ENCODE measurements around the gene OR10T2.

Gene OR10T2

GRCh38 chr1:158357441-158357840 is 41.8 kb downstream of the OR10T2 start:
- no peak overlapping the region for H2BK5ac ChIP-seq (ENCODE audit: low read depth, low read length, poor library complexity)

GRCh38 chr1:158356616-158357015 is 42.6 kb downstream of the OR10T2 start:
- Histone ChIP-seq H4K8ac (ENCODE audit: low read depth, low read length) (no peak overlapping the region), H3K27ac (ENCODE audit: low read depth, low read length) (no peak overlapping the region), H2BK12ac (ENCODE audit: low read length) (no peak overlapping the region), H3K9ac (ENCODE audit: low read length) (no peak overlapping the region), H3K14ac (ENCODE audit: low read length) (no peak overlapping the region), H4K12ac (ENCODE audit: low read depth, low read length) (no peak overlapping the region), H2BK120ac (ENCODE audit: insufficient read depth, low read length, poor library complexity) (no peak overlapping the region), H4K91ac (ENCODE audit: low read depth, low read length) (no peak overlapping the region), H3K9me3 (ENCODE audit: insufficient read depth, low read depth, low read length) (no peaks in the 10 kb centered on the region), H2BK5ac (ENCODE audit: low read depth, low read length, poor library complexity) (no peak overlapping the region), H3K27me3 (ENCODE audit: insufficient read depth, low read length) (no peaks in the 10 kb centered on the region), H3K4me1 (ENCODE audit: control insufficient read depth in 1 of 2, insufficient read depth in 2 of 2, low read length in 2 of 2) (no peaks in the 10 kb centered on the region), H3K18ac (ENCODE audit: low read length) (no peak overlapping the region), H3K79me2 (ENCODE audit: control insufficient read depth, insufficient read depth, low read length, poor library complexity) (no peaks in the 10 kb centered on the region), H3K4me2 (ENCODE audit: low read length) (no peak overlapping the region), H3K79me1 (ENCODE audit: low read length) (no peaks in the 10 kb centered on the region), H2AK5ac (ENCODE audit: low read length) (no peak overlapping the region), H2AFZ (ENCODE audit: insufficient read depth, low read length, poor library complexity) (no peak overlapping the region), H3K36me3 (ENCODE audit: control insufficient read depth in 1 of 2, insufficient read depth in 2 of 2, low read length in 2 of 2) (no peaks in the 10 kb centered on the region), H3K23ac (ENCODE audit: low read length) (no peak overlapping the region), H3K4me3 (ENCODE audit: low read depth, low read length) (no peak overlapping the region), H3K4ac (ENCODE audit: low read depth, low read length) (no peak overlapping the region)
- WGBS (ENCODE audit: extremely low coverage, insufficient coverage, insufficient read length) = no CpG with 5 or more reads among the region's 3 CpGs
- DNase-seq = no peak

More at GRCh38 chr1:158357441-158357840, 41.8 kb downstream of the OR10T2 start:
- no CpG with 5 or more reads among the region's 1 CpG for WGBS (ENCODE audit: extremely low coverage, insufficient coverage, insufficient read length)
- H2BK12ac ChIP-seq (ENCODE audit: low read length) = no peak overlapping the region
- no peak overlapping the region for H2AK5ac ChIP-seq (ENCODE audit: low read length)
- H3K9me3 ChIP-seq (ENCODE audit: insufficient read depth, low read depth, low read length) = no peaks in the 10 kb centered on the region
- H3K4me1 ChIP-seq (ENCODE audit: control insufficient read depth in 1 of 2, insufficient read depth in 2 of 2, low read length in 2 of 2) = no peaks in the 10 kb centered on the region
- no peak overlapping the region for H3K4me3 ChIP-seq (ENCODE audit: low read depth, low read length)
- H3K9ac ChIP-seq (ENCODE audit: low read length) = no peak overlapping the region
- no peak overlapping the region for H3K4ac ChIP-seq (ENCODE audit: low read depth, low read length)
- no peak overlapping the region for H2BK120ac ChIP-seq (ENCODE audit: insufficient read depth, low read length, poor library complexity)
- DNase-seq = no peak
- no peak overlapping the region for H3K18ac ChIP-seq (ENCODE audit: low read length)
- H4K91ac ChIP-seq (ENCODE audit: low read depth, low read length) = no peak overlapping the region
- H3K4me2 ChIP-seq (ENCODE audit: low read length) = no peak overlapping the region
- H3K79me1 ChIP-seq (ENCODE audit: low read length) = no peaks in the 10 kb centered on the region
- H3K36me3 ChIP-seq (ENCODE audit: control insufficient read depth in 1 of 2, insufficient read depth in 2 of 2, low read length in 2 of 2) = no peaks in the 10 kb centered on the region
- H2AFZ ChIP-seq (ENCODE audit: insufficient read depth, low read length, poor library complexity) = no peak overlapping the region
- H3K27me3 ChIP-seq (ENCODE audit: insufficient read depth, low read length) = no peaks in the 10 kb centered on the region
- no peak overlapping the region for H3K23ac ChIP-seq (ENCODE audit: low read length)
- no peaks in the 10 kb centered on the region for H3K79me2 ChIP-seq (ENCODE audit: control insufficient read depth, insufficient read depth, low read length, poor library complexity)
- H3K27ac ChIP-seq (ENCODE audit: low read depth, low read length) = no peak overlapping the region
- no peak overlapping the region for H4K12ac ChIP-seq (ENCODE audit: low read depth, low read length)
- H4K8ac ChIP-seq (ENCODE audit: low read depth, low read length) = no peak overlapping the region
- H3K14ac ChIP-seq (ENCODE audit: low read length) = no peak overlapping the region

- no peak overlapping the region for H4K12ac ChIP-seq (ENCODE audit: low read depth, low read length)
- H3K79me1 ChIP-seq (ENCODE audit: low read length) = no peaks in the 10 kb centered on the region
- H2AFZ ChIP-seq (ENCODE audit: insufficient read depth, low read length, poor library complexity) = no peak overlapping the region
- no peaks in the 10 kb centered on the region for H3K9me3 ChIP-seq (ENCODE audit: insufficient read depth, low read depth, low read length)
- no CpG with 5 or more reads among the region's 10 CpGs for WGBS (ENCODE audit: extremely low coverage, insufficient coverage, insufficient read length)
- H3K36me3 ChIP-seq (ENCODE audit: control insufficient read depth in 1 of 2, insufficient read depth in 2 of 2, low read length in 2 of 2) = no peaks in the 10 kb centered on the region
- H4K8ac ChIP-seq (ENCODE audit: low read depth, low read length) = no peak overlapping the region
- no peak overlapping the region for H3K14ac ChIP-seq (ENCODE audit: low read length)
- no peaks in the 10 kb centered on the region for H3K79me2 ChIP-seq (ENCODE audit: control insufficient read depth, insufficient read depth, low read length, poor library complexity)
- H3K23ac ChIP-seq (ENCODE audit: low read length) = no peak overlapping the region
- H4K91ac ChIP-seq (ENCODE audit: low read depth, low read length) = no peak overlapping the region
- no peak overlapping the region for H2BK12ac ChIP-seq (ENCODE audit: low read length)
- H3K4me2 ChIP-seq (ENCODE audit: low read length) = no peak overlapping the region
- H3K4ac ChIP-seq (ENCODE audit: low read depth, low read length) = no peak overlapping the region
- no peaks in the 10 kb centered on the region for H3K4me1 ChIP-seq (ENCODE audit: control insufficient read depth in 1 of 2, insufficient read depth in 2 of 2, low read length in 2 of 2)
- no peak overlapping the region for H2BK120ac ChIP-seq (ENCODE audit: insufficient read depth, low read length, poor library complexity)
- no peak overlapping the region for H3K9ac ChIP-seq (ENCODE audit: low read length)
- H3K18ac ChIP-seq (ENCODE audit: low read length) = no peak overlapping the region
- DNase-seq = no peak
- no peak overlapping the region for H3K27ac ChIP-seq (ENCODE audit: low read depth, low read length)
- H2AK5ac ChIP-seq (ENCODE audit: low read length) = no peak overlapping the region
- H3K27me3 ChIP-seq (ENCODE audit: insufficient read depth, low read length) = no peaks in the 10 kb centered on the region
- no peak overlapping the region for H3K4me3 ChIP-seq (ENCODE audit: low read depth, low read length)
- no peak overlapping the region for H2BK5ac ChIP-seq (ENCODE audit: low read depth, low read length, poor library complexity)
Observed at GRCh38 chr1:158355773-158356285, 43.4 kb downstream of the OR10T2 start.

- Histone ChIP-seq H3K4ac (ENCODE audit: low read depth, low read length) (no peak overlapping the region), H4K91ac (ENCODE audit: low read depth, low read length) (no peak overlapping the region), H3K4me3 (ENCODE audit: low read depth, low read length) (no peak overlapping the region), H3K9me3 (ENCODE audit: insufficient read depth, low read depth, low read length) (no peaks in the 10 kb centered on the region), H3K79me1 (ENCODE audit: low read length) (no peaks in the 10 kb centered on the region), H3K27ac (ENCODE audit: low read depth, low read length) (no peak overlapping the region), H3K9ac (ENCODE audit: low read length) (no peak overlapping the region), H3K23ac (ENCODE audit: low read length) (no peak overlapping the region), H4K12ac (ENCODE audit: low read depth, low read length) (no peak overlapping the region), H3K4me2 (ENCODE audit: low read length) (no peak overlapping the region), H3K14ac (ENCODE audit: low read length) (no peak overlapping the region), H3K18ac (ENCODE audit: low read length) (no peak overlapping the region), H2BK5ac (ENCODE audit: low read depth, low read length, poor library complexity) (no peak overlapping the region), H2BK12ac (ENCODE audit: low read length) (no peak overlapping the region), H3K27me3 (ENCODE audit: insufficient read depth, low read length) (no peaks in the 10 kb centered on the region), H3K79me2 (ENCODE audit: control insufficient read depth, insufficient read depth, low read length, poor library complexity) (no peaks in the 10 kb centered on the region), H3K36me3 (ENCODE audit: control insufficient read depth in 1 of 2, insufficient read depth in 2 of 2, low read length in 2 of 2) (no peaks in the 10 kb centered on the region), H4K8ac (ENCODE audit: low read depth, low read length) (no peak overlapping the region), H2AK5ac (ENCODE audit: low read length) (no peak overlapping the region), H2BK120ac (ENCODE audit: insufficient read depth, low read length, poor library complexity) (no peak overlapping the region), H3K4me1 (ENCODE audit: control insufficient read depth in 1 of 2, insufficient read depth in 2 of 2, low read length in 2 of 2) (no peaks in the 10 kb centered on the region), H2AFZ (ENCODE audit: insufficient read depth, low read length, poor library complexity) (no peak overlapping the region)
- no peak for DNase-seq
- WGBS (ENCODE audit: extremely low coverage, insufficient coverage, insufficient read length) = no CpG with 5 or more reads among the region's 2 CpGs
Observed at GRCh38 chr1:158354255-158354654, 45.0 kb downstream of the OR10T2 start.
